ENCODE data around the gene MTCL1.

The MTCL1 gene

GRCh38 chr18:8685914-8686216, 19.5 kb upstream of the MTCL1 start:
- H3K4me3 ChIP-seq (replicated peaks in 1 of 2; ENCODE audit: low read depth in 2 of 2, low read length in 2 of 2): no peak overlapping the region
- no peak for TF ChIP-seq CTCF (IDR thresholded peaks at IDR 0.05; ENCODE audit: low read depth, low read length)
- DNase-seq (ENCODE audit: low read depth in 2 of 2): no peak

GRCh38 chr18:8686611-8687010, 18.7 kb upstream of the MTCL1 start:
- DNase-seq (ENCODE audit: low read depth in 2 of 2): no peak
- TF ChIP-seq CTCF (IDR thresholded peaks at IDR 0.05; ENCODE audit: low read depth, low read length): no peak
- no peak overlapping the region for H3K4me3 ChIP-seq (replicated peaks in 1 of 2; ENCODE audit: low read depth in 2 of 2, low read length in 2 of 2)

GRCh38 chr18:8688216-8688800, 17.0 kb upstream of the MTCL1 start:
- no peak overlapping the region for H3K4me3 ChIP-seq (replicated peaks in 1 of 2; ENCODE audit: low read depth in 2 of 2, low read length in 2 of 2)
- no peak for TF ChIP-seq CTCF (IDR thresholded peaks at IDR 0.05; ENCODE audit: low read depth, low read length)
- DNase-seq (ENCODE audit: low read depth in 2 of 2): no peak

GRCh38 chr18:8688816-8689215, 16.5 kb upstream of the MTCL1 start:
- no peak for TF ChIP-seq CTCF (IDR thresholded peaks at IDR 0.05; ENCODE audit: low read depth, low read length)
- no peak overlapping the region for H3K4me3 ChIP-seq (replicated peaks in 1 of 2; ENCODE audit: low read depth in 2 of 2, low read length in 2 of 2)
- no peak for DNase-seq (ENCODE audit: low read depth in 2 of 2)

- no peak for DNase-seq (ENCODE audit: low read depth in 2 of 2)
- TF ChIP-seq CTCF (IDR thresholded peaks at IDR 0.05; ENCODE audit: low read depth, low read length): no peak
- H3K4me3 ChIP-seq (replicated peaks in 1 of 2; ENCODE audit: low read depth in 2 of 2, low read length in 2 of 2): no peak overlapping the region
Measured at GRCh38 chr18:8689517-8689916, 15.8 kb upstream of the MTCL1 start.

GRCh38 chr18:8694891-8695290, 10.5 kb upstream of the MTCL1 start:
- H3K4me3 ChIP-seq (replicated peaks in 1 of 2; ENCODE audit: low read depth in 2 of 2, low read length in 2 of 2): no peak overlapping the region

More at GRCh38 chr18:8694891-8695290, 10.5 kb upstream of the MTCL1 start:
- no peak for TF ChIP-seq CTCF (IDR thresholded peaks at IDR 0.05; ENCODE audit: low read depth, low read length)
- DNase-seq (ENCODE audit: low read depth in 2 of 2): no peak

Data from cardiac fibroblast (primary cell).